Ishikawa (cell line): ENCODE data around the gene TMEM269.

Source experiments
- CEBPB ChIP-seq: IDR thresholded peaks from 2 replicates; pipeline ENCODE4 v1.6.1; 2012
- CREB1 ChIP-seq: IDR thresholded peaks from 2 replicates; pipeline ENCODE4 v1.6.1; 2012; ENCODE audit warnings: low read depth
- EGR1 ChIP-seq: IDR thresholded peaks from 2 replicates; pipeline ENCODE4 v1.6.1; 2012
- EP300 ChIP-seq: IDR thresholded peaks from 2 replicates; pipeline ENCODE4 v1.6.1; 2012; ENCODE audit warnings: borderline replicate concordance
- FOXM1 ChIP-seq: IDR thresholded peaks from 2 replicates; pipeline ENCODE4 v1.6.1; 2012; ENCODE audit warnings: low read depth, borderline replicate concordance
- MAX ChIP-seq: IDR thresholded peaks from 2 replicates; pipeline ENCODE4 v1.6.1; 2012
- NFIC ChIP-seq: IDR thresholded peaks from 2 replicates; pipeline ENCODE4 v1.6.1; 2012
- RAD21 ChIP-seq: IDR thresholded peaks from 2 replicates; pipeline ENCODE4 v1.6.1; 2012; ENCODE audit warnings: low read depth
- TAF1 ChIP-seq: IDR thresholded peaks from 2 replicates; pipeline ENCODE4 v1.6.1; 2012; ENCODE audit warnings: low read depth, mild to moderate bottlenecking
- TCF12 ChIP-seq: IDR thresholded peaks from 2 replicates; pipeline ENCODE4 v1.6.1; 2012; ENCODE audit warnings: low read depth
- TEAD4 ChIP-seq: IDR thresholded peaks from 2 replicates; pipeline ENCODE4 v1.6.1; 2012
- YY1 ChIP-seq: IDR thresholded peaks from 2 replicates; pipeline ENCODE4 v1.6.1; 2012; ENCODE audit warnings: low read depth
- ZBTB7A ChIP-seq: IDR thresholded peaks from 2 replicates; pipeline ENCODE4 v1.6.1; 2012; ENCODE audit warnings: low read depth
- TF ChIP-seq, protein P1 (sequence below): IDR thresholded peaks from 2 replicates; pipeline ENCODE4 v1.6.1; 2012
- TF ChIP-seq, protein P2 (sequence below): IDR thresholded peaks from 2 replicates; pipeline ENCODE4 v1.6.1; 2012; ENCODE audit warnings: low read depth, mild to moderate bottlenecking

Gene TMEM269

GRCh38 chr1:42820813-42821212, 36.0 kb downstream of the TMEM269 start:
- TF ChIP-seq, protein P1, sequence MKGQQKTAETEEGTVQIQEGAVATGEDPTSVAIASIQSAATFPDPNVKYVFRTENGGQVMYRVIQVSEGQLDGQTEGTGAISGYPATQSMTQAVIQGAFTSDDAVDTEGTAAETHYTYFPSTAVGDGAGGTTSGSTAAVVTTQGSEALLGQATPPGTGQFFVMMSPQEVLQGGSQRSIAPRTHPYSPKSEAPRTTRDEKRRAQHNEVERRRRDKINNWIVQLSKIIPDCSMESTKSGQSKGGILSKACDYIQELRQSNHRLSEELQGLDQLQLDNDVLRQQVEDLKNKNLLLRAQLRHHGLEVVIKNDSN = no peak
- TF ChIP-seq FOXM1 (no peak), NFIC (no peak), ZBTB7A (no peak), MAX (no peak)

- TF ChIP-seq TEAD4 (no peak), EP300 (no peak), MAX (no peak), CREB1 (no peak), RAD21 (no peak), NFIC (no peak)
- TF ChIP-seq, protein P2, sequence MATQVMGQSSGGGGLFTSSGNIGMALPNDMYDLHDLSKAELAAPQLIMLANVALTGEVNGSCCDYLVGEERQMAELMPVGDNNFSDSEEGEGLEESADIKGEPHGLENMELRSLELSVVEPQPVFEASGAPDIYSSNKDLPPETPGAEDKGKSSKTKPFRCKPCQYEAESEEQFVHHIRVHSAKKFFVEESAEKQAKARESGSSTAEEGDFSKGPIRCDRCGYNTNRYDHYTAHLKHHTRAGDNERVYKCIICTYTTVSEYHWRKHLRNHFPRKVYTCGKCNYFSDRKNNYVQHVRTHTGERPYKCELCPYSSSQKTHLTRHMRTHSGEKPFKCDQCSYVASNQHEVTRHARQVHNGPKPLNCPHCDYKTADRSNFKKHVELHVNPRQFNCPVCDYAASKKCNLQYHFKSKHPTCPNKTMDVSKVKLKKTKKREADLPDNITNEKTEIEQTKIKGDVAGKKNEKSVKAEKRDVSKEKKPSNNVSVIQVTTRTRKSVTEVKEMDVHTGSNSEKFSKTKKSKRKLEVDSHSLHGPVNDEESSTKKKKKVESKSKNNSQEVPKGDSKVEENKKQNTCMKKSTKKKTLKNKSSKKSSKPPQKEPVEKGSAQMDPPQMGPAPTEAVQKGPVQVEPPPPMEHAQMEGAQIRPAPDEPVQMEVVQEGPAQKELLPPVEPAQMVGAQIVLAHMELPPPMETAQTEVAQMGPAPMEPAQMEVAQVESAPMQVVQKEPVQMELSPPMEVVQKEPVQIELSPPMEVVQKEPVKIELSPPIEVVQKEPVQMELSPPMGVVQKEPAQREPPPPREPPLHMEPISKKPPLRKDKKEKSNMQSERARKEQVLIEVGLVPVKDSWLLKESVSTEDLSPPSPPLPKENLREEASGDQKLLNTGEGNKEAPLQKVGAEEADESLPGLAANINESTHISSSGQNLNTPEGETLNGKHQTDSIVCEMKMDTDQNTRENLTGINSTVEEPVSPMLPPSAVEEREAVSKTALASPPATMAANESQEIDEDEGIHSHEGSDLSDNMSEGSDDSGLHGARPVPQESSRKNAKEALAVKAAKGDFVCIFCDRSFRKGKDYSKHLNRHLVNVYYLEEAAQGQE = no peak
Measured at GRCh38 chr1:42821690-42822089, 36.9 kb downstream of the TMEM269 start.

GRCh38 chr1:42822800-42823392, 38.1 kb downstream of the TMEM269 start:
- TF ChIP-seq ZBTB7A = no peak
- TF ChIP-seq, protein P2 = no peak
- TF ChIP-seq, protein P1 = no peak
- no peak for TF ChIP-seq YY1
- TF ChIP-seq RAD21 = no peak
- TF ChIP-seq TAF1 = no peak

DNA sequence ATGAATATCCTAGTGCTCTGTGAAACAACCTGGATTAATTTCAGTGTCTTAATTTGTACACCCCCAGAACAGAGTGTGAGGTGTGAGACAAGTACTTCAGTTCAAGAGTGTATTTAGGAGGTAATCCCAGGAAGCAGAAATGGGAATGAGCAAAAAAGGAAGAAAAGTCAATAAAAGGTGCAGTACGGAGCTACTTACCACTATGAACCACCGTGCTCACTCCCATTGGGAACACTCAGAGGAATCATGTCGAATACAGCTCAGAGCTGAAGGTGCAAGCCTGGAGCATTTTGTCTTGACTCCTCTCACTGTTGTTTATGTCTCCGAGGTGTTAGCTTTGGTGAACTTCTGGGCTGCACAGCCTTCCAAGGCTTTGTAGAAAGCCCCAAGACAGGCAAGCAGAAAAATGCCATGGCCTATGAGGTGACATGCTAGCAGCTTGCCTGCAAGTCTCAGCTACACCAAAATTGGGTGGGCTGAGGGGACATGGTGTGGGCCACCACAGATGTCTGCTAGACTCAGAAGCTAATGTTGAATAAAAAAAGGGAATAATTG, 39.8 kb downstream of the TMEM269 start:
- no peak for TF ChIP-seq FOXM1
- TF ChIP-seq MAX = no peak
- no peak for TF ChIP-seq EGR1

DNA sequence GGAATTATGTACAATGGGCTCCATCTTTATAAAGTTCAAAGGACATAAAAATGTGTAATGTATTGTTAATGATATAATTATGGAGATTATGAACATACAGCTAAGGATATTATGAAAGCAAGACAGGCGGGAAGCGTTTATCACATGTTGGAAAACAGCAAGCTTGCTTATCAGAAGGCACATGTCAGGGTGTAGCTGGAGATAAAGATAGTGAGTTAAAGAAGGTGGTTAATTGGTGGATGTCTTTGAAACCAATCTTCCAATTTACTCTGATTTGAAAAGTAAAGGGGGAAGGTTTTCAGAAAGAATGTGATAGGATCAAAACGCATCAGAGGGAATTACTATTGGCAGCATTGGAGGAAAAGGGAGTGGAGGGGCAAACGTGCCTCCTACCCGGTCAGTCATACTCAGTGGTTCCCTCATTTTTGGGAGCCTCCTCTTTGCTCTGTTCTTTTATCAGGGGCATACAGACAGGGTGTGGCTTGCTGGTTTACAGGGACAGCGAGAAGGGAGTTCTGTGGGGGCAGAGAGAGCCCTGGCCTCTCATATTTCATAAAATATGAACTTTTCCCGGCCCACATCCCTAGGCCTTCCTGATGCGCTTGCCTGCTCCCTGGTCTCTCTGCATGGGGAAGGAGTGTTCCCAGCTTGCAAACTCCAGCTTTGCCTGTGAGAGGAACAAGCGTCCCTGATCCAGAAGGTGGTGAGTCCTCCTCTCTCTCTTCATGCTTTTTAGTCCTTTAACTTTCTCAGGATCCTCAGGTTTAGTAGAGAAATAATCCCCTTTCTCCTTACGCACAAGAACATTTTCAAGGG, 40.5 kb downstream of the TMEM269 start:
- TF ChIP-seq NFIC = no peak
- no peak for TF ChIP-seq FOXM1
- no peak for TF ChIP-seq EP300
- TF ChIP-seq MAX = no peak
- no peak for TF ChIP-seq ZBTB7A
- TF ChIP-seq YY1 = no peak
- TF ChIP-seq, protein P2 = no peak
- no peak for TF ChIP-seq CEBPB
- TF ChIP-seq TEAD4 = no peak
- TF ChIP-seq, protein P1 = no peak
- no peak for TF ChIP-seq RAD21
- no peak for TF ChIP-seq TCF12
